ENCODE results near the gene VCL. TPM values are rescaled to one million over a fixed set of nuclear protein-coding genes. Genes with fewer than 3 reads are reported as not detected.
"Not testable (repeated sequence)": the region's sequence is repeated elsewhere in the genome, so short reads cannot be mapped to it uniquely, and the experiment has no call there.

Gene VCL
- total and polyA plus RNA-seq, 4 experiments from 2014 or later: 29.6 to 60.3 (median 38.9) TPM

DNA sequence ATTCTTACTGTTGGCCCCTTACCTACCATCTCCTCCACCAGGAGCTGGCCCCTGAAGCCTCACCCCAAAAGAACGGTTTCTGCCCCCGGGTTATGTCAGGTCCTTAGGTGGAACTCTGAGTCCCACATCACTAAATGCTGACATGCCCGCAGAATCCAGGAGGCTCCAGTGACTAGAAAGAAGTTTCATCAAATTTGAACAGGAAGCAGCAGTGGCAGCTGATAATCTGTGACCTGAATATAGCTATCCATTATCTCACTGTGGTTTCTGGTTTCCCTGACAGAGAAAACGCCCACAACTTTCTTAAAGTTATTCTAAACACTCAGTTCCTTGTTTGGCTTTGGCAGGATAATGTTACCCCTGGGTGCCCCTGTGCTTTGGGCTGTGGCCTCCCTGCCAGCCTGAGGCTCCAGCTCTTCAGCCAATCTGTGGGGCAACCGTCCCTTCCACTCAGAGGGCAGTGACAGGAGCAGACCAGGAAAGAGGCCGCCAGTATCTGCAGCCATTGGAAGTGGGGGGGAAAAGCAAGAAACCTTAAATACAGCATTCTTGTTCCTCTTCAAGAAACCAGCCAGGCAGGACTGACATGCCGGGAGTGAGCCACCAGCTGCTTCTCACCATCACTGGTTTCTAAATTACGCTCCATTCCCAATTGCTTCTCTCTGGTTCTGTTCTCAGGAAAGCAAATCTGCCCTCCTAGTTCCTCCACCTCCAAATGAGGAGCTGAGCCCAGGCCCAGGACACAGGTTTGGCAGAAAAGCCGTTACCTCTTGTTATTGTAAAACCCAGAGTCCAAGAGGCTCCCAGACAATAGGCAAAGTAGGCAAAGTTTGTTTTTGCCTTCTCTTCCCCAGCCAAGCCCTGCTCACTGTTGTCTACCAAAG is 41.2 kb upstream of the VCL start:
- Histone ChIP-seq H3K36me3 (ENCODE audit: insufficient read depth, low read length) (no peaks in the 10 kb centered on the region), H3K4me1 (ENCODE audit: insufficient read depth, low read length) (peaks cover 70% of the 10 kb centered on the region), H3K4me3 (ENCODE audit: low read length in 2 of 2) (peak overlapping the region; percentile 4 to 30), H3K27me3 (ENCODE audit: insufficient read depth, low read length) (no peaks in the 10 kb centered on the region), H3K9me3 (ENCODE audit: control insufficient read depth in 1 of 2, low read length in 2 of 2) (no peaks in the 10 kb centered on the region), H3K27ac (ENCODE audit: low read depth, low read length) (peak overlapping the region; percentile 52)
- Mint-ChIP-seq H3K27ac (peak overlapping the region; percentile 94 to 99 (median 97)), H3K4me1 (peaks cover 43 to 64% (median 54%) of the 10 kb centered on the region in 4 donors), H3K27me3 (no peaks in the 10 kb centered on the region), H3K4me3 (peak overlapping the region; percentile 66 to 94 (median 86)), H3K9me3 (no peaks in the 10 kb centered on the region), H3K36me3 (no peaks in the 10 kb centered on the region)
- DNase-seq: peak; percentile 64 to 78 (median 72)
- intact Hi-C loops (cut with micrococcal nuclease): loop anchor here (1.0 to 5.0 kb wide), 5 partner anchors 18 to 125 kb away; partner anchors contain the start of gene VCL
- POLR2A ChIA-PET (ENCODE audit: partially characterized antibody): interaction anchor here (0.7 to 4.1 kb wide), 27 partner anchors 10 to 868 kb away, joined by 3 to 40 read pairs (median 4); partner anchors contain the start of genes ADK, AP3M1, SEC24C and VCL
- CTCF ChIA-PET (ENCODE audit: partially characterized antibody): interaction anchor here (0.8 to 4.5 kb wide), 24 partner anchors 10 to 256 kb away, joined by 3 to 50 read pairs (median 6); no protein-coding TSS in a partner anchor

DNA sequence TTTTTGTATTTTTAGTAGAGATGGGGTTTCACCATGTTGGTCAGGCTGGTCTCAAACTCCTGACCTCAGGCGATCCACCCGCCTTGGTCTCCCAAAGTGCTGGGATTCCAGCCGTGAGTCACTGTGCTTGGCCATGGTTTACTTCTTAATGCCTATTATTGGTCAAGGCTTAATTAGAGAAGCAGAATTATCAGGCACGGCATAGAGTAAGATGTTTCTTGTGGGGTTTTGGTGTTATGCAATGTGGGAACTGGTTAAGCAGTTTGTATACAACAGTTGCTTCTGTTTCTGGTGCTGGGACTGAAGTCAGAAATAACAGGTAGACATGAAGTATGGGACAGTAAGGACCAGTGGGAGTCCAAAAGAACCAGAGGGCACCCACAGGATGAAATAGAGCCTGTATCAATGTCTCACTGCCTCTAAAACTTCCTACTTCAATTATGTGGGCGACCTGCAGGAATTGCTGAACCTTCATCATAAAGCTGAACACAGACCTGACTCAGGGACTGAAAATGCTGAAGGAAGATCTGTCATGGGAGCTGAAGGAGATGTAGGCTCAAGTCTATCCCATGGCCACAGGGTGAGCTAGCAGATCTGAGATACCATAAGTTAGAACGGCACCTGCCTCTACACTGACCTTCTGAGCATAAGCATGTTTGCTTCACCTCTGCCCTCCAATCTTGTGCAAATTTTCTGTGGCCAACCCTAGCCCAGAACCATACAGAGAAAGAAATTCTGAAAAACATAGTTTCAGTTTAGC is 38.3 kb upstream of the VCL start:
- Histone ChIP-seq H3K9me3 (ENCODE audit: control insufficient read depth in 1 of 2, low read length in 2 of 2) (no peaks in the 10 kb centered on the region), H3K4me1 (ENCODE audit: insufficient read depth, low read length) (peaks cover 58% of the 10 kb centered on the region), H3K36me3 (ENCODE audit: insufficient read depth, low read length) (no peaks in the 10 kb centered on the region), H3K27me3 (ENCODE audit: insufficient read depth, low read length) (no peaks in the 10 kb centered on the region), H3K4me3 (ENCODE audit: low read length in 2 of 2) (no peak overlapping the region), H3K27ac (ENCODE audit: low read depth, low read length) (no peak overlapping the region)
- Mint-ChIP-seq H3K27me3 (no peaks in the 10 kb centered on the region), H3K4me3 (peak overlapping the region in 5 of 8 donors; percentile 4 to 71 (median 27)), H3K4me1 (peaks cover 35 to 54% (median 45%) of the 10 kb centered on the region in 4 donors), H3K27ac (peak overlapping the region; percentile 26 to 94 (median 77)), H3K9me3 (no peaks in the 10 kb centered on the region), H3K36me3 (no peaks in the 10 kb centered on the region)
- DNase-seq: no peak
- CTCF ChIA-PET (ENCODE audit: partially characterized antibody): interaction anchor here (0.9 to 4.0 kb wide), 13 partner anchors 11 to 191 kb away, joined by 3 to 41 read pairs (median 8); partner anchors contain the start of gene AP3M1
- POLR2A ChIA-PET (ENCODE audit: partially characterized antibody): interaction anchor here (0.6 to 4.1 kb wide), 7 partner anchors 15 to 99 kb away, joined by 3 to 40 read pairs (median 4); partner anchors contain the start of gene VCL
- intact Hi-C loops (cut with micrococcal nuclease): loop anchor here (5.0 kb wide), 1 partner anchor 78 kb away; no protein-coding TSS in a partner anchor

DNA sequence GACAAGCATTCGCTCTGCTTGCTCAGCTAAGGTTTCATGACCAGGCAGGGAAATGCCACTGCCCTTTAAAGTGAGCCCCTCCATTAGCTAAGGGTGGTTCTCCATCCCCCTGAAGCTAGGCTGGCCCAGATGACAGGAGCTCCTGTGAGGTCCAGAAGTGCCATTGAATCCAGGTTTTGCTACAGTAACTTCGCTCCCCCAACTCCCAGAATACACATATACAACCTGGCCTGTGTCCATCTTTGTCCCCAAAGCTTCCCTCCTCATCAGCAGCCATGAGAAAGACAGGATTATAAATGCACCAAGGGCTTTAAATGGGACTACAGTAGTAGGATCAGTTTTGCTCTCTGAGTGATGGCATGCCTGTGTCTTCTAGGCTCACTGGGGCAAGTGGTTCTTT is 35.5 kb upstream of the VCL start:
- H3K27ac Mint-ChIP-seq: peak overlapping the region in 1 of 7 donors; percentile 24

DNA sequence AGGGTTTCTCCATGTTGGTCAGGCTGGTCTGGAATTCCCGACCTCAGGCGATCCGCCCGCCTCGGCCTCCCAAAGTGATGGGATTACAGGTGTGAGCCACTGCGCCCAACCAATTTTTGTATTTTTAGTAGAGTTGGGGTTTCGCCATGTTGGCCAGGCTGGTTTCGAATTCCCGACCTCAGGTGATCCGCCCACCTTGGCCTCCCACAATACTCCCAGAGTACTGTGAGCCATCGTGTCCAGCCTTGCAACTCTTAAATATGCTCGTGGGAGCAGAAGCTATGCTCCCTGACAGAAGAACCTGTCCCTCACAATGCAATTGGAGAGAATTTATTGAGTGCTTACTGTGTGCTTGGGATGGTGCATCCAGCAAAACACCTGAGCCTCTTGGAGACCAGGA is 34.4 kb upstream of the VCL start:
- H3K9me3 Mint-ChIP-seq; H3K36me3 ChIP-seq (ENCODE audit: insufficient read depth, low read length); intact Hi-C loops (cut with micrococcal nuclease); H3K27ac ChIP-seq (ENCODE audit: low read depth, low read length); H3K9me3 ChIP-seq (ENCODE audit: control insufficient read depth in 1 of 2, low read length in 2 of 2); H3K27me3 Mint-ChIP-seq; H3K27me3 ChIP-seq (ENCODE audit: insufficient read depth, low read length); H3K4me3 ChIP-seq (ENCODE audit: low read length in 2 of 2); H3K4me3 Mint-ChIP-seq; H3K36me3 Mint-ChIP-seq; POLR2A ChIA-PET (ENCODE audit: partially characterized antibody); DNase-seq: not testable (repeated sequence)
- Mint-ChIP-seq H3K27ac (peak overlapping the region in 1 of 7 donors; percentile 12), H3K4me1 (peaks cover 19 to 32% (median 26%) of the 10 kb centered on the region in 4 donors)
- peaks cover 23% of the 10 kb centered on the region for H3K4me1 ChIP-seq (ENCODE audit: insufficient read depth, low read length)
- CTCF ChIA-PET (ENCODE audit: partially characterized antibody): interaction anchor here (1.0 to 1.4 kb wide), 4 partner anchors 10 to 93 kb away, joined by 3 to 4 read pairs (median 4); no protein-coding TSS in a partner anchor

More for the DNA sequence above, 35.5 kb upstream of the VCL start:
- Mint-ChIP-seq H3K4me1 (peaks cover 16 to 34% (median 22%) of the 10 kb centered on the region in 4 donors), H3K27me3 (no peaks in the 10 kb centered on the region), H3K9me3 (no peaks in the 10 kb centered on the region), H3K4me3 (no peak overlapping the region), H3K36me3 (no peaks in the 10 kb centered on the region)
- H3K4me3 ChIP-seq (ENCODE audit: low read length in 2 of 2): no peak overlapping the region
- intact Hi-C loops (cut with micrococcal nuclease): no loop called here
- no peaks in the 10 kb centered on the region for H3K9me3 ChIP-seq (ENCODE audit: control insufficient read depth in 1 of 2, low read length in 2 of 2)
- H3K36me3 ChIP-seq (ENCODE audit: insufficient read depth, low read length): no peaks in the 10 kb centered on the region
- no peak for DNase-seq
- POLR2A ChIA-PET (ENCODE audit: partially characterized antibody): interaction anchor here (0.7 kb wide), 1 partner anchor 87 kb away, joined by 3 read pairs; no protein-coding TSS in a partner anchor
- CTCF ChIA-PET (ENCODE audit: partially characterized antibody): interaction anchor here (1.2 kb wide), 2 partner anchors 21 to 119 kb away, joined by 4 to 7 read pairs; no protein-coding TSS in a partner anchor
- H3K27me3 ChIP-seq (ENCODE audit: insufficient read depth, low read length): no peaks in the 10 kb centered on the region
- H3K4me1 ChIP-seq (ENCODE audit: insufficient read depth, low read length): peaks cover 31% of the 10 kb centered on the region
- no peak overlapping the region for H3K27ac ChIP-seq (ENCODE audit: low read depth, low read length)

- Mint-ChIP-seq H3K9me3 (no peaks in the 10 kb centered on the region), H3K4me3 (no peak overlapping the region)
- POLR2A ChIA-PET (ENCODE audit: partially characterized antibody): interaction anchor here (0.8 to 4.2 kb wide), 3 partner anchors 8 to 139 kb away, joined by 3 to 18 read pairs (median 4); no protein-coding TSS in a partner anchor
Observed at GRCh38 chr10:73964743-73965142, 33.2 kb upstream of the VCL start.

GRCh38 chr10:73965267-73965889 is 32.5 kb upstream of the VCL start:
- H3K27me3 ChIP-seq (ENCODE audit: insufficient read depth, low read length); intact Hi-C loops (cut with micrococcal nuclease); H3K36me3 ChIP-seq (ENCODE audit: insufficient read depth, low read length); H3K4me3 ChIP-seq (ENCODE audit: low read length in 2 of 2); H3K4me1 ChIP-seq (ENCODE audit: insufficient read depth, low read length); H3K27me3 Mint-ChIP-seq; H3K4me3 Mint-ChIP-seq; H3K36me3 Mint-ChIP-seq; H3K9me3 Mint-ChIP-seq; DNase-seq; H3K9me3 ChIP-seq (ENCODE audit: control insufficient read depth in 1 of 2, low read length in 2 of 2); H3K27ac ChIP-seq (ENCODE audit: low read depth, low read length): not testable (repeated sequence)
- Mint-ChIP-seq H3K4me1 (peaks cover 6 to 20% (median 14%) of the 10 kb centered on the region in 4 donors), H3K27ac (peak overlapping the region in 1 of 7 donors; percentile 37)
- ChIA-PET POLR2A (ENCODE audit: partially characterized antibody) (interaction anchor here (0.8 to 4.2 kb wide), 3 partner anchors 8 to 139 kb away, joined by 3 to 18 read pairs (median 4); no protein-coding TSS in a partner anchor), CTCF (ENCODE audit: partially characterized antibody) (interaction anchor here (0.8 to 2.1 kb wide), 2 partner anchors 9 to 116 kb away, joined by 3 to 8 read pairs; no protein-coding TSS in a partner anchor)

More at GRCh38 chr10:73964743-73965142, 33.2 kb upstream of the VCL start:
- DNase-seq: no peak
- H3K27me3 ChIP-seq (ENCODE audit: insufficient read depth, low read length): no peaks in the 10 kb centered on the region
- Mint-ChIP-seq H3K4me1 (peaks cover 11 to 26% (median 19%) of the 10 kb centered on the region in 4 donors), H3K36me3 (no peaks in the 10 kb centered on the region), H3K27ac (no peak overlapping the region), H3K27me3 (no peaks in the 10 kb centered on the region)
- H3K4me3 ChIP-seq (ENCODE audit: low read length in 2 of 2): no peak overlapping the region
- peaks cover 13% of the 10 kb centered on the region for H3K4me1 ChIP-seq (ENCODE audit: insufficient read depth, low read length)
- no peaks in the 10 kb centered on the region for H3K9me3 ChIP-seq (ENCODE audit: control insufficient read depth in 1 of 2, low read length in 2 of 2)
- CTCF ChIA-PET (ENCODE audit: partially characterized antibody): interaction anchor here (0.8 to 1.4 kb wide), 4 partner anchors 11 to 116 kb away, joined by 3 to 4 read pairs (median 4); no protein-coding TSS in a partner anchor
- H3K36me3 ChIP-seq (ENCODE audit: insufficient read depth, low read length): no peaks in the 10 kb centered on the region
- H3K27ac ChIP-seq (ENCODE audit: low read depth, low read length): no peak overlapping the region
- intact Hi-C loops (cut with micrococcal nuclease): no loop called here

All from CD4-positive, alpha-beta memory T cell (primary cell).